ENCODE measurements around the gene IGF1R.

The IGF1R gene

DNA sequence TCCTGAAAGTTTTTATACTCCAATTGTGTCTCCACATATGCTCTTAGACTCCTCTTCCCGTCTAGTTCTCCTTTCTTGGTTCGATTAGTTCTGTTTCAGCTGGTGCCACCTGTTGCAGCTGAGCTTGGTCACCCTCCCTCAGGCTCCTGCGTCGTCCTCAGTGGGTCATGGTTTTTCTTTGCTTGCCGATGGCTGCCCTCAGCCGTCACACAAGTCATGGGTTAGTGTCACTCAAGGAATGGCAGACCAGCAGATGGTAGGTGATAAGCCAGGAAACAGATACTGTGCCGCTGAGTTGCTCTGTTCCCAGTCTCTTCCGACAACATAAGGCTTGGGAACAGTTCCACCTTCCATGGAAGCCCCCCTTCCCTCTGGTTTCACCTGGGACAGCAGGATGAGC is 109.9 kb downstream of the IGF1R start:
- no peak for DNase-seq (ENCODE audit: insufficient read length, low spot score)
- no peak for FAIRE-seq
- no peak for TF ChIP-seq POLR2A (IDR thresholded peaks at IDR 0.05; ENCODE audit: low read depth, low read length)

DNA sequence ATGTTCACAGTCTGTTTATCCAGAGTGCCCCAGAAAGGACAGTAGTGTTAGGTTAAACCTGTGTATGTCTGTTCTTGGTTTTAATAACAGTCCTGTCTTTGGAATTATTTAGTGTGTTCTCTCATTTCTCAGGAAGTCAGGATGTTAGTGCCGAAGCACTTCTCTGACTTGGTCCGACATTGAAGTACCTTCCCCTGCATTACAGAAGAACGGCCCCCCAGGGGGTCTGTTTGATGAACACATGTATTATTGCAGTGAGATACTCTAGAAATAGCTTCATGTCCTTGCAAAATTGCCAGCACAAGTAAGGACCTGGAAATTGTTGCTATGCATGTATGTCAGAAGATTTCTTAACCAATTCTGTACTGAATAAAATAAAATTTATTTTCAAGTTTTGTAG is 110.9 kb downstream of the IGF1R start:
- TF ChIP-seq POLR2A (IDR thresholded peaks at IDR 0.05; ENCODE audit: low read depth, low read length): no peak
- DNase-seq (ENCODE audit: insufficient read length, low spot score) (no peak), FAIRE-seq (no peak)

DNA sequence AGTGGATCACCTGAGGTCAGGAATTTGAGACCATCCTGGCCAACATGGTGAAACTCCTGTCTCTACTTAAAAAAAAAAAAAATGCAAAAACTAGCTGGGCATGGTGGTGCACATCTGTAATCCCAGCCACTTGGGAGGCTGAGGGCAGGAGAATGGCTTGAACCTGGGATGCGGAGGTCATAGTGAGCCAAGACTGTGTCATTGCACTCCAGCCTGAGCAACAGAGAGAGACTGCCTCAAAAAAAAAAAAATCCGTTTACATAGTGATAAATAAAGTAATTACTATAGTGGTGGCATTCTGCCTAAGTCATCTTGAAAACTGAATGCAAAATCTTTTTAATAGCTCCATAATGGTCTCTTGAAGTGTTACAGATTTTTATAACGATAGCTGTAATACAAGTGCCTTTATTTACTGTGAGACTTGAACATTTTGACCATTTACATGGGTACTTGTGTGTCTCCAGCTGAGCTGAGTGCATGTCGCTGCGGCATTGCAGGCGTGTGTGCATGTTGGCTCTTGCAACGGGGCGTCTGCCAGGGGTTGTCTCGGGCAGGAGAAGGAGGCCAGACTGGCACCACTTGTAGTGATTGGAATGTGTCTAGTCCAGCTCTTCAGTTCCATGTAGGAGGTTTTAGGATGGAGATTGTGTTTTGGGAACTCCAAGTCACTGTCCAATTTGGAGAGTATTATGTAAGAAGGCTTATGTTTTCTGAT is 111.9 kb downstream of the IGF1R start:
- TF ChIP-seq POLR2A (IDR thresholded peaks at IDR 0.05; ENCODE audit: low read depth, low read length): no peak
- FAIRE-seq (no peak), DNase-seq (ENCODE audit: insufficient read length, low spot score) (no peak)

DNA sequence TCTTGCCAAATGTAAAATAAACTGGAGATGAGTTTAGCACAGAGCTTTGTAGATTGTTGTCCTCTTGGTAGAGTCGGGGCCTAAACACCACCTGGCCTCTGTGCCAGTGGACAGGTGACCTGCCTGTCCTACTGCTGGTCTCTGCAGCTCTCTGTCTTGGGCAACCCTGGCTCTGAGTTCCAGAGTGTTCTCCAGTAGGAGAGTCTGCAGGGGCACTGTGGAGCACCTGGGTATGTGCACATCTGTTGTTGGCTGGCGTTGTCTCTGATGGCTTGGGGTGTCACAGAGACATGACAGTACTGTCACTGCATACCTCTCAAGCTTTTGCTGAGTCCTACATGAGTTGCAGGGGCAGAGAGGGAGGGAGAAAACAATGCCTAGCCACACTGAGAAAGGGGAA is 112.6 kb downstream of the IGF1R start:
- no peak for TF ChIP-seq POLR2A (IDR thresholded peaks at IDR 0.05; ENCODE audit: low read depth, low read length)
- DNase-seq (ENCODE audit: insufficient read length, low spot score) (no peak), FAIRE-seq (no peak)

DNA sequence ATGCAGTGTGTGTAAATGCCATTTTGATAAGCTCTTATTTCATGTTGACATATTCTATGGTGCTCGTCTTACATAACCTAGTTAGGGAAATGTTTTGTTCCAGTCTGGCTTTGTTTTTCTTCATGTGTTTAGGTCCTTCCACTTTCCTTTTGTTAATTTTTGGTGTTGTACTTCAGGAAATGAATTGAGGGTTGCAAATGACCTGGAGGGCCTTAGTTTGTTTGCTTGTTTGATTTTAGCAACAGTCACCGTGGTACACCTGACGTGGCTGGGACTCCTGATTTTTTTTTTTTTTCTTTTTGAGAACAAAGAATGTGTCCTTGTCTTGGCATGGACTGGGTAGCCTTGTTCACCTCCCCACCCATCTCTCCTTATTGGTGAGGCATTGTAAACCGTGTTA is 114.8 kb downstream of the IGF1R start:
- DNase-seq (ENCODE audit: insufficient read length, low spot score): no peak
- FAIRE-seq: no peak
- TF ChIP-seq POLR2A (IDR thresholded peaks at IDR 0.05; ENCODE audit: low read depth, low read length): no peak

DNA sequence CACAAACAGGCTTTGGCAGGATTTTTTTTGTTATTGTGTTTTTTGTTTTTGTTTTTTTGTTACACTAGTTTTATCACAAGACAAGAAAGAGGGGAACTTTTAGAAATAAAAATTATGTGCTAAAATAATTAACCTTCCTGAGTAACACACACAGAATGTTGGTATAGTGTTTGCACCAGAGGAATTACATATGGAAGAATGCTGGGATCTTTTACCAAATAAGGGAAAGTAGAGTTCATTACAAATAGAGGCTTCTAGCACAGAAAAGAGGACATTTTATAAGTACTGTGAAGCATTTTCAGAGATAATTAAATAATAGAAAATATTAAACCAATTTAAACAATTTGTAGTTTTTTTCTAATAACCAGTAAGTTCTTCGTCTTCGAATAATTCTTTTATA is 116.0 kb downstream of the IGF1R start:
- DNase-seq (ENCODE audit: insufficient read length, low spot score) (no peak), FAIRE-seq (no peak)
- no peak for TF ChIP-seq POLR2A (IDR thresholded peaks at IDR 0.05; ENCODE audit: low read depth, low read length)

DNA sequence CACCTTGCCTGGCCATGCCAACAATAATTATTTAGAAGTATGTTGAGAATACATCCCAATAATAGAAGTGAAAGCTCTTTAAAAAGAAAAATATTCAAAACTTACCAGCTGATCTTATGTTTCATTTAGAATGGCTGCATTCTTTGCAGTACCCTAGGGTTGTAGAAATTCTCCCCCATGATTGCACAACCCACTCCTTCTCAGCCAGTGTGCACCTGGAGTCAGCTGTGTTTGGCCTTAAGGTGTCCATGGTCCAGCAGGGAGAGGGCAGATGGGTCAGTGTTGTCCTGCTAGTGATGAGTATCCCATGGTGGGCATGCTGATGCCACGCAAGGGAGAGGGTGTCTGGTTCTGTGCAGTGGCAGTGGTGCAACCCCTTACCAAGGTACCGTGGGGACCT is 117.3 kb downstream of the IGF1R start:
- DNase-seq (ENCODE audit: insufficient read length, low spot score) (no peak), FAIRE-seq (no peak)
- no peak for TF ChIP-seq POLR2A (IDR thresholded peaks at IDR 0.05; ENCODE audit: low read depth, low read length)

DNA sequence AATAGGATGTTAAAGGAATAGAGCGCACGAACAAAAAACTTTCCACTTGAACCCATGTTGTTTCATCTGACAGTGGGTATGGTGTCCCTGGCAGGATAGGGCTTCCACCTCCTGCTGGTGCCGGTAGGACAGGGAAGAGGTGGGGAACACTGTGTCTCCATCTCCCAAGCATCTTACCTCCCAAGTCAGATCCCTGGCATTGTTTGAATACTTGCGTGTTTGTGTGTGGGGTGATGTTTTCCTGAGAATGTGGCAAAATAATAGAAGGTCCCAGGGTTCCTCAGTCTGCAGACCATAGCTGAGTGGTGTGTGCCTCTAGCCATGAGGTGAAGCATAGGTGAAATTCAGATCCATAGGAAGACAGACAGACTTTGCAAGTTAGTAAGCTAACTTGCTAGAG is 119.4 kb downstream of the IGF1R start:
- TF ChIP-seq POLR2A (IDR thresholded peaks at IDR 0.05; ENCODE audit: low read depth, low read length): no peak
- FAIRE-seq (no peak), DNase-seq (ENCODE audit: insufficient read length, low spot score) (no peak)

DNA sequence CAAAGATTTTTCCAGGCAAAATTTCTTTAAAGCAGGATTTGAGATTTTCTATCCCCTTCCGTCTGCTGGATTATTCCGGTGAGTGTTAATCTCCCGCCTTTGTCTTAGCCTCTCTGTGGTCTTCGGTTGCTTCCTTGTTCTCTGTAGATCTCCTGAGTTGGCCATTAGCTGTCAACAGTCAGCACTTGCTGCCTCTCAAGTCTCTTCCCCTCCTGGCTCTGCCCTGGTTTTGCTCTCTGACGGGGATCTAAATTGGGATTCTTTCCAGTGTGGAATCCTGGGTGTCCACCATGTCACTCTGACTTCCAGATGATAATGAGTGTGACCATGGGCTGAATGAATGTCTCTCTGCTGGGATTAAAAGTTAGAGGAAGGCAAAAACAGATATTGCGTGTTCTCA is 121.5 kb downstream of the IGF1R start:
- TF ChIP-seq POLR2A (IDR thresholded peaks at IDR 0.05; ENCODE audit: low read depth, low read length): no peak
- FAIRE-seq (no peak), DNase-seq (ENCODE audit: insufficient read length, low spot score) (no peak)

DNA sequence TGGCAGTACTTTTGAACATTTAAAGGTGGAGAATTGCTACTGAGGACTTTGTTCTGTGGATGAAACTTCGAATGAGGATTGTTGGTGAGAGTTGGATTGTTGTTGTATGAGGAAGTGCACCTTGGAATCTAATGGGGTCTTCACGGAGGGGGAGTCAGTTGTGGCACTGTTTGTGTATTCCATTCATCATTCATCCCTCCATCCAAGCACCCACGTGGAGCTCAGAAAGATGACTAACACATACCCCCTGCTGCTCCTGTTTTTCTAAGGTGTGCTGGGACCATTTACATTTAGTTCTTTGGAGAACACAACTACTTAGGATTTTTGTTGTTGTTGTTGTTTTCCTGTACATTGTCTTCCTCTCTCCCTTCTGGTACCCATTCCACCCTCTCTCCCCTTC is 122.6 kb downstream of the IGF1R start:
- FAIRE-seq: no peak
- no peak for DNase-seq (ENCODE audit: insufficient read length, low spot score)

DNA sequence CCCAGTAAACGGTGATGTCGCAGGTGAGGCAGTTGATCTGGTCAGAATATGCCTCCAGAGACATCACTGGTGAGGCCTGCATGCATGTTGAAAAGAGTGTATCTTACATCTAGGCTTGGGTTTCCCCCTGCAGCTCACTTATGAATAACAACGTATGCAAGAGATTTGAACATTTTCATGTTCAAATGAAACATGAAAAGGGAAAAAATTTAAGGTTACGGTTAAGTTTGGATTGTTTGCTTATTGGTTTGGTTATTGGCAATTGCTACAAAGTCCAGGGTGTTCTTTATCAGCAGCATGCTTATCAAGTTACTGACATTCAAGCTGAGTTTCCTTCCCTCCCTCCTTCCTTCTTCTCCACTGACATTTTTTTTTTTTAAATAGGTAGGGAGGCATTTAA is 123.2 kb downstream of the IGF1R start:
- FAIRE-seq (no peak), DNase-seq (ENCODE audit: insufficient read length, low spot score) (no peak)
- no peak for TF ChIP-seq POLR2A (IDR thresholded peaks at IDR 0.05; ENCODE audit: low read depth, low read length)

More for the DNA sequence above, 122.6 kb downstream of the IGF1R start:
- TF ChIP-seq POLR2A (IDR thresholded peaks at IDR 0.05; ENCODE audit: low read depth, low read length): no peak

DNA sequence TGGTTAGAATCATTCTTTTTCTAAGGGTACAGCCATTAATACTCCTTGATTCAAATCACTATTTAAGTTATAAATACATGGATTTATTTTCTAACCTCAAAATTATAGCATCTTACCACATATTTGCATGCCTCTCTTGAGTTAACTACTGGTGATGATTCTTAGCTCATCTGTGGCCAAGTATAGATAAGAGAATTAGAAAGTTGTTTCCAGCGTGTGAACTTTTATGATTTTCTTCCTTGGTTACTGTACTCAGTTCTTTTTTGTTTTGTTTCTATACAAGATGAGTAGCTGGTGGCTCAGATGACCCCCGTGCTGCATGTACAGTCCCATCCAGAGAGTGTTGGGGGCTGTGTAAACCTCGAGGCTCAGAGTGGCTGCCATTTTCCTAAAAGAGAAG is 124.6 kb downstream of the IGF1R start:
- DNase-seq (ENCODE audit: insufficient read length, low spot score): no peak
- TF ChIP-seq POLR2A (IDR thresholded peaks at IDR 0.05; ENCODE audit: low read depth, low read length): no peak
- no peak for FAIRE-seq

DNA sequence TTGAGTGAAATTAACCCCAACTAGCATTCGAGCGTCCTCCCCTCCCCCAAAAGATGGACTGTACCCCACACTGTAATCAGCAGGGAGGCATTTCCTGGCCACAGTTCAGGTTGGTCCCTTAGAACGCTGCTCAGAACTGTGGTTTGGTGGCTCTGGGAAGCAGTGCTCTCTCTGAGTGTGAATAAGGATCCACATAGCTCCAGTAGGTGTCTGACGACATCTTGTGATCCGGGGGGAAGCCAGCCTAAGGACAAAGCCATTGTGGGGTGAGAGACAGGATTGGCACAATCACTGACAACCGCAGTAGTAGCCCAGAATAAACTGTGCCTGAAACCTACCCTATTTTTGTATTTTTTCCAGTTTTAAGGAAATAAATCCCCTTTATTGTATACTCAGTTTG is 125.3 kb downstream of the IGF1R start:
- TF ChIP-seq POLR2A (IDR thresholded peaks at IDR 0.05; ENCODE audit: low read depth, low read length): no peak
- no peak for FAIRE-seq
- no peak for DNase-seq (ENCODE audit: insufficient read length, low spot score)

DNA sequence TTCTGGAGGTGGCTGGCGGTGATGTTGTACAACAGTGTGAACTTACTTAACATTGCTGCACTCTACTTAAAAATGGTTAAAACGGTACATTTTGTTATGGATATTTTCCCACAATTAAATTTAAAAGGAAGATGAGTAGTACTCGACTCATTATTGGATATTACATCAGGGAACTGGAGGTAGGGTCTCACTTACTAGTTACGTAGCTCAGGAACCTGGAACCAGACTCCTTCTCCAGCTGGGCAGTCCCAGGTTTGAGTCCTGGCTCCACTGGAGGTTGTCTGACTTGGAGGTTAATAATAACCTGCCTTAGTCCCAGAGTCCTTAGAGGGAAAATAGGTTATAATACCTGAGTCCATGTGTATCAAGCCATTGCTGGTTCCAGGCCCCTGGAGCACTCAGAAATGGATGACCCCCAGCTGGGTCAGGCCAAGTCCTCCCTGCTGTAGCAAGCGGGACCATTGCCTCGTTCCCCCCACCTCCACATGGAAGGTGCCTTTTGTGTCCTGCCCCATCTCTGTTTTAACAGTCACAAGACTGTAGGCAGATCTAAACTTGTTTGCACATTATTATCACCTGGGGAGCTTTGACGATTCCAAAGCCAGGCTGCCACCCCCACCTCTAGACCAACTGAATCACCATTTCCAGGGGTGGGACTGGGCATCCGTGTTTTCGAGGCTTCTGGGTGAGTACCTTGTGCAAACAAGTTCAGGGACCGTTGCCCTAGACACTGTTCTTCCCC is 126.6 kb downstream of the IGF1R start:
- DNase-seq (ENCODE audit: insufficient read length, low spot score): no peak
- FAIRE-seq: no peak
- no peak for TF ChIP-seq POLR2A (IDR thresholded peaks at IDR 0.05; ENCODE audit: low read depth, low read length)

Data from H54 (cell line).